ENCODE results near the gene PTPRF. TPM values are rescaled to one million over a fixed set of nuclear protein-coding genes. Genes with fewer than 3 reads are reported as not detected.

PTPRF gene
- total RNA-seq, 1 donor from 2014 or later, result 7.7 TPM

DNA sequence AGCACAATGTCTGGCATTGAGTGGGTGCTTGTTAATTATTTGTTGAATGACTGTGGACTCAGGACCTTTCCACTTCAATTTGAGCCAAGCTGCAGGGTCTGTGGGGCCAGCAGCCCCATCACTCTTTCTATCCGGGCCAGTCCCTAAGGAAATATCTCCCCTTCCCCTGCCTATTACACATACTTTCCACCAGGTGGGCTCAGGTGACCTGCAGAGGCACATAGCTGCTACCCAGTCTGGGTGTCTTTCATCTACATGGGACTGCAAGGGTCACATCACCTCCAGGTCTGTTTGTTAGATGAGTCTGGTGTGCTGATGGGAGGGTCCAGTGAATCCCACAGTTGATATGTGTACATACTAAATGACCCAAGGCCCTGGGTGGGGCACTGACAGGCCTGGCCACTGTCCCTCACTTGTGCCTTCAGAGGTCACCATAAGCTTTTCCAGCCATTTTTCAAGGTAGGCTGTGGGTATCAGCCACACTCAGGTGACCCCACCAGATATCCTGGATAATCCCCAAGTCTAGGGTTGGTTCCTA, 59.8 kb downstream of the PTPRF start:
- ATAC-seq (no peak), DNase-seq (ENCODE audit: missing footprints) (no peak)
- intact Hi-C loops (cut with DNase I), result no loop called here

GRCh38 chr1:43591181-43591580, 60.5 kb downstream of the PTPRF start:
- ATAC-seq (no peak), DNase-seq (ENCODE audit: missing footprints) (no peak)
- intact Hi-C loops (cut with DNase I), result no loop called here

- intact Hi-C loops (cut with DNase I), result no loop called here
- DNase-seq (ENCODE audit: missing footprints), result no peak
These were observed 61.5 kb downstream of the PTPRF start for GRCh38 chr1:43592051-43592665.

DNA sequence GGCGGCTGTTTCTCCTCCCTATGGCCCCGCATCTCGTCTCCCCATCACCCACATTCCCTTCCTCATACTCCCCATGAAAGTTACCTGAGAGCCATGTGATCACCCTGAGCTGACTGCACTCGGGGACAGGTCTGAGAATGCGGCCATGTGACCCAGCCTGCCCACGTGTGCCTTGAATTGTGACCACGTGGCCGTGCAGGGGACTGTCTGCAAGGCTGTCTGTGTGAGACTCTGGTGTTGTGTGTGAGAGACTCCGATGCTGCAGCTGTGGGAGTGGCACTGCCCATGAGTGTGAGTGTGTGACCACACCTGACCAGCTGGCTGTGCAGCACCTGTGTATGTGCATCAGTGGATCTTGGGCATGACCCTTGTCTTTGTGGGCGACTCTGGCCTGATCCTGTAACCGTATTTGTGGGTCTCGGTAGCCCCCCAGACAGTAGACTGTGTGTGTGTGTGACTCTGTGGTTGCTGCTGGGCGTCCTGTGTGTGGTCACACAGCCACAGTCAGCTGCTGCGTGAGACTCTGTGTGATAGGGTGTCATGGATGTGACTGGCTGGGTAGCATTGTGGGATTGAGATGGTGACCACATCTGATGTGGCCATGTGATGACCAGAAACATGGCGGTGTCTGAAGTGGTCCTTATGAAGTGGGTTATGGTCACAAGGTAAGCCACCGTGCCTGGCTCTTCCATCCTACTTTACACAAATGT, 62.4 kb downstream of the PTPRF start:
- DNase-seq (ENCODE audit: missing footprints) (no peak), ATAC-seq (no peak)
- intact Hi-C loops (cut with DNase I), result no loop called here

More at GRCh38 chr1:43592051-43592665, 61.5 kb downstream of the PTPRF start:
- ATAC-seq, result no peak

GRCh38 chr1:43596579-43596978, 65.9 kb downstream of the PTPRF start:
- ATAC-seq, result no peak
- no peak for DNase-seq (ENCODE audit: missing footprints)
- intact Hi-C loops (cut with DNase I), result no loop called here

DNA sequence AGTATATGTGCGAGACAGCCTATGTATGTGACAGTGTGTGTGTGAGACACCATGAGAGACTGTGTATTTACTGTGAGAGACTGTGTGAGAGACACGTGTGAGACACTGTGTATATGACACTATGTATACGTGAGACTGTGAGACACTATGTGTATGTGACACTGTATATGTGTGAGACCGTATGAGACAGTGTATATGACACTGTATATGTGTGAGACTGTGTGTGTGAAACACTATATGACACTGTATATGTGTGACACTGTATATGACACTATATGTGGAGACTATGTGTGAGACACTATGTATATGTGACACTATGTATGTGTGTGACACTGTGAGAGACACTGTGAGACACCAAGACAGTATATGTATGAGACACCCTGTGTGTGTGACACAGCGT, 66.3 kb downstream of the PTPRF start:
- ATAC-seq (no peak), DNase-seq (ENCODE audit: missing footprints) (no peak)
- intact Hi-C loops (cut with DNase I), result no loop called here

GRCh38 chr1:43597721-43598120, 67.0 kb downstream of the PTPRF start:
- intact Hi-C loops (cut with DNase I), result no loop called here
- ATAC-seq, result no peak

DNA sequence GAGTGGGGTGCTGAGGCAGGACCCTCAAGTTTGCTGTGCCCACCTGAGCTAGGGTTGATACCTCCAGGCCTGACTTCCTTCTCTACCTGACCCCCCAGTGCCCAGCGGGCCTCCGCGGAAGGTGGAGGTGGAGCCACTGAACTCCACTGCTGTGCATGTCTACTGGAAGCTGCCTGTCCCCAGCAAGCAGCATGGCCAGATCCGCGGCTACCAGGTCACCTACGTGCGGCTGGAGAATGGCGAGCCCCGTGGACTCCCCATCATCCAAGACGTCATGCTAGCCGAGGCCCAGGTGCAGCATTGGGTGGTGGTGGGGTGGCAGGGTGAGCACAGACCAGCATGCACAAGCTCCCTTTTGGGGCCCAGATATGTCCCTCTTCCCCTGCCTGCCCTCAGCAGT, 67.9 kb downstream of the PTPRF start:
- intact Hi-C loops (cut with DNase I), result no loop called here
- no peak for DNase-seq (ENCODE audit: missing footprints)
- no peak for ATAC-seq

More at GRCh38 chr1:43597721-43598120, 67.0 kb downstream of the PTPRF start:
- DNase-seq (ENCODE audit: missing footprints), result no peak

GRCh38 chr1:43600033-43601020, 69.6 kb downstream of the PTPRF start:
- ATAC-seq (no peak), DNase-seq (ENCODE audit: missing footprints) (no peak)
- intact Hi-C loops (cut with DNase I), result no loop called here

GRCh38 chr1:43602990-43603389, 72.3 kb downstream of the PTPRF start:
- no peak for ATAC-seq
- DNase-seq (ENCODE audit: missing footprints), result no peak
- intact Hi-C loops (cut with DNase I), result no loop called here

DNA sequence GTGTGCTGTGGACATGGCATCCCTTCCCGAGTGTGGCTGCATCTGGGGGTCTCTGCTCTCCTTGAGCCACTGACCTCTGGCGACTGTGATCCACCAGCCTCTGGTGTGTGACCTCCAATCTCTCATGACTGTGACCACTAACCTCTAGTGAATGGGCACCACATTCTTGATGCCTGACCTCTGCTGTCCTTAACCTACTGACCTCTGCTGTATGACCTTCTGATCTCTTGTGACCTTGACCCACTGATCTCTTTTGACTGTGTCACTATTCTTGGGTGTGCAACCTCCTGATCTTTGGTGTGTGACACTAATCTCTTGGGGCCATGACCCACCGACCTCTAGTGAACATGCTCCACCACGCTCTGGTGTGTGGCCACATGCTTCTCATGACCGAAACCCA, 73.5 kb downstream of the PTPRF start:
- no peak for ATAC-seq
- intact Hi-C loops (cut with DNase I), result no loop called here
- no peak for DNase-seq (ENCODE audit: missing footprints)

DNA sequence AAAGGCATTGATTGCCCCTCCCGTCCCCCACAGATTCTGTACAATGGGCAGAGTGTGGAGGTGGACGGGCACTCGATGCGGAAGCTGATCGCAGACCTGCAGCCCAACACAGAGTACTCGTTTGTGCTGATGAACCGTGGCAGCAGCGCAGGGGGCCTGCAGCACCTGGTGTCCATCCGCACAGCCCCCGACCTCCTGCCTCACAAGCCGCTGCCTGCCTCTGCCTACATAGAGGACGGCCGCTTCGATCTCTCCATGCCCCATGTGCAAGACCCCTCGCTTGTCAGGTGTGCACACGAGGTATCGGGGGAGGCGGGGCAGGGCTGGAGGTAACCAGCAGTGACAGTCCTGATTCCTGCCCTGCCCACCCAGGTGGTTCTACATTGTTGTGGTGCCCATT, 74.5 kb downstream of the PTPRF start:
- ATAC-seq (no peak), DNase-seq (ENCODE audit: missing footprints) (no peak)
- intact Hi-C loops (cut with DNase I), result no loop called here

DNA sequence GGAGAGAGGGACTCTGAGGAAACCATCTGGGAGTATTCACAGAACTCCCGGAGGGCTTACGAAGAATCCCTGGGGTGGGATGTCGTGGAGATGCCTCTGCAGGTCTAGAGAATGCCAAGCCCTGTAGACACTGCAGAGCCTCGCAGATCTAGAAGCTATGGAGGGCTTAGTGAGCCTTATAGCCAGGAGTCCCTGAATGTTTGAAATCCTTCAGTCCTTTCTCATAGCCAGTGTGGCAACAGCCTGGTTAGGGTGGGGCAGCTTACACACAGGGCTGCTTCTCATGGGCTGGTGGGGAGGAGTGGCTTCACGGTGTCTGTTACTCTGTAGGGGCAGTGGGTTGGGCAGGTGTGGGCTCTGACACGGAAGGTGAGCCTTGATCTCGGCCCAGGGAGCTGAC, 75.1 kb downstream of the PTPRF start:
- ATAC-seq (no peak), DNase-seq (ENCODE audit: missing footprints) (no peak)
- intact Hi-C loops (cut with DNase I), result no loop called here

DNA sequence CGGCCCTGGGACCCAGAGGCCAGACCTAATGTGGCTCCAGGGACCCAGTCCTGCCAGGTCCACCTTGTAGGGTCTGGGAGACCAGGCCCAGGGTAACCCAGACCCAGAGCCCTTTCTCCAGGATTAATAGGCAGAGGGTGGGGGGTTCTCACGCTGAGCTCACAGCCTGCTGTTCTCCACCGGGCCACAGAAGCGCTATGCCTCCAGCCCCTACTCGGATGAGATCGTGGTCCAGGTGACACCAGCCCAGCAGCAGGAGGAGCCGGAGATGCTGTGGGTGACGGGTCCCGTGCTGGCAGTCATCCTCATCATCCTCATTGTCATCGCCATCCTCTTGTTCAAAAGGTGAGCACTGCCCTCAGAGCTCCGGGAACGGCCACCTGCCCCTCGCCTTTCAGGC, 75.9 kb downstream of the PTPRF start:
- intact Hi-C loops (cut with DNase I), result no loop called here
- DNase-seq (ENCODE audit: missing footprints) (no peak), ATAC-seq (no peak)

DNA sequence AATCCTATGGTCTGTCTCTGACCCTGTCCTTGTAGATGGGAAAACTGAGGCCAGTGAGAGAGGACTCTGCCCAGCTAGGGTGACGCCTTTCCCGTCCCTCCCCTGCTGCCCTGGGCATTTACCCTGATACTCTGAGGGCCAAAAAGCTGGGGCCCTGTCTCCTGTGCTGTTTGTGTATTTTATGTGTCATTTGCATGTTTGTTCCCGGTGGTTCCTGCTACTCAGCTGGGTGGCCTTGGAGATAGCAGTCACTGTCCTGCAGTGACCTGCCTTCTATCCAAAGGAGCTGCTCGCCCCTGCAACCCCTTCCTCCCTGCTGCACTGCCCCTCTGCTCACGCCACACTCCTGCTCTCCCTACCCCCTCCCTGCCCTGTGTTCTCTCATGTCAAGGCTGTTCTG, 78.1 kb downstream of the PTPRF start:
- DNase-seq (ENCODE audit: missing footprints), result no peak
- ATAC-seq, result no peak
- intact Hi-C loops (cut with DNase I), result no loop called here

GRCh38 chr1:43610339-43610738, 79.7 kb downstream of the PTPRF start:
- ATAC-seq (no peak), DNase-seq (ENCODE audit: missing footprints) (no peak)
- intact Hi-C loops (cut with DNase I), result no loop called here

DNA sequence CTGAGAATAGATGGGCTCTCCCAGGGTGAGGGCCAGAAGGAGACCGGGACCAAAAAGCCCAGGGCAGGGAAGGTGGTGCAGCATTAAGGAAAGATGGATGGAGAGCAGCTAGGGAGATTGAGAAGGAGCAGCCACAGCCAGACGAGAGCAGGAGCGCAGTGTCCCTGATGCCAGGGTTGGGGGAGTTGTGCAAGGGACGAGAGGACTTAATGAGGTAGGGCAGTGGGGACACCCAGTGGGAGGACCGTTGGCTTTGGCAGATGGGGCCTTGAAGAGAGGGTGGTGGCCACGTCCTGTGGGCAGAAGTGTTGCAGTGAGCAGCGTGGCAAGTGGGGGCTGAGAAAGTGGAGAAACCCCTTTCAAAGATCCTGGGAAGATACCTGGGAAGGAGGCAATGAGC, 81.3 kb downstream of the PTPRF start:
- no peak for ATAC-seq
- intact Hi-C loops (cut with DNase I), result no loop called here

GRCh38 chr1:43612406-43612805, 81.7 kb downstream of the PTPRF start:
- ATAC-seq, result no peak
- DNase-seq (ENCODE audit: missing footprints), result no peak
- intact Hi-C loops (cut with DNase I), result no loop called here

More for the DNA sequence above, 81.3 kb downstream of the PTPRF start:
- no peak for DNase-seq (ENCODE audit: missing footprints)
